HepG2 (cell line): ENCODE data around the gene ONECUT2. TPM values are rescaled to one million over a fixed set of nuclear protein-coding genes. Genes with fewer than 3 reads are reported as not detected.

Experiments
- ATAC-seq: fragments of 200-7000 bp; cut with Tn5 transposase; 3 replicates; pipeline ENCODE4 v1.9.1; 2020; ENCODE audit warnings: mild to moderate bottlenecking, moderate library complexity
- BruUV-seq: library from RNA; stranded (reverse); fragments of 400-500 nt; replicated peaks from 2 replicates; lab custom pipeline; 2021; lab: Mats Ljungman, UMichigan
- CTCF ChIA-PET: fragments of 300-600 bp; formaldehyde crosslinking; extraction: SDS; loops from one replicate; lab custom pipeline; 2021; ENCODE audit warnings: low total read pairs, inconsistent platforms, low intra/inter-chr PET ratio; lab: Yijun Ruan, JAX
- POLR2A ChIA-PET: fragments of 350-600 bp; sonication (Branson Sonifier 250); formaldehyde crosslinking; loops from one replicate; lab custom pipeline; 2020; ENCODE audit warnings: antibody characterized with exemption, inconsistent platforms; lab: Yijun Ruan, JAX
- DNase-seq: peaks from one replicate; pipeline ENCODE4 v3.0.0-alpha.2; 2015; ENCODE audit warnings: low spot score
- FAIRE-seq: peaks from 3 replicates; lab custom pipeline; 2011; peaks lifted over from hg19 to GRCh38; lab: Jason Lieb, UNC
- H2AFZ ChIP-seq: one replicate; pipeline ENCODE4 v1.6.1; 2011; ENCODE audit warnings: low read length, inconsistent platforms
- H3K27ac ChIP-seq: fragments of 300-600 bp; 3 replicates; pipeline ENCODE4 v1.8.0; 2011; ENCODE audit warnings: mixed run types, mild to moderate bottlenecking, mixed read lengths, low read length, inconsistent platforms; ENCODE audit not compliant: insufficient read depth; ENCODE audit errors: extremely low read length
- H3K27me3 ChIP-seq, 2 experiments: fragments of 200-600 bp in 1 of 2; 2 replicates in 1 of 2; 3 replicates in 1 of 2; pipeline versions ENCODE4 v1.6.0 to v1.8.0; 2011; ENCODE audit warnings: low read length in 2 of 2, mild to moderate bottlenecking in 2 of 2, moderate library complexity in 2 of 2, inconsistent platforms in 1 of 2; ENCODE audit not compliant: insufficient read depth in 2 of 2, control insufficient read depth in 1 of 2
- H3K36me3 ChIP-seq, 2 experiments: fragments of 200-600 bp in 1 of 2; replicated peaks in 1 of 2; 2 replicates in 1 of 2; 3 replicates in 1 of 2; pipeline versions ENCODE4 v1.5.1 to v1.8.0; 2011; ENCODE audit warnings: low read length in 2 of 2, inconsistent platforms in 1 of 2; ENCODE audit not compliant: insufficient read depth in 2 of 2, control insufficient read depth in 1 of 2
- H3K4me1 ChIP-seq: 2 replicates; pipeline ENCODE4 v1.5.1; 2012; ENCODE audit warnings: low read length, inconsistent platforms; ENCODE audit not compliant: insufficient read depth
- H3K4me2 ChIP-seq: 2 replicates; pipeline ENCODE4 v1.6.0; 2011; ENCODE audit warnings: low read depth, low read length, inconsistent platforms
- H3K4me3 ChIP-seq, 3 experiments: fragments of 200-600 bp in 1 of 3; sonication (generic), shearing (Covaris generic) in 1 of 3; replicated peaks in 1 of 3; 2 replicates each; pipeline ENCODE4 v1.5.1; 2011 to 2016; ENCODE audit warnings: low read length in 3 of 3, inconsistent platforms in 2 of 3, low read depth in 2 of 3, mild to moderate bottlenecking in 2 of 3, control low read depth in 1 of 3, mixed read lengths in 1 of 3; ENCODE audit not compliant: insufficient read depth in 1 of 3
- H3K79me2 ChIP-seq: one replicate; pipeline ENCODE4 v1.6.1; 2011; ENCODE audit warnings: low read length, inconsistent platforms; ENCODE audit not compliant: insufficient read depth
- H3K9ac ChIP-seq: 2 replicates; pipeline ENCODE4 v1.6.0; 2011; ENCODE audit warnings: mild to moderate bottlenecking, low read depth, low read length, inconsistent platforms; ENCODE audit not compliant: insufficient read depth
- H3K9me3 ChIP-seq: 2 replicates; pipeline ENCODE4 v1.5.1; 2012; ENCODE audit warnings: mild to moderate bottlenecking, low read length
- H4K20me1 ChIP-seq: 2 replicates; pipeline ENCODE4 v1.6.0; 2011; ENCODE audit warnings: inconsistent platforms, mild to moderate bottlenecking, low read length, moderate library complexity; ENCODE audit not compliant: insufficient read depth
- NFKBIZ ChIP-seq: IDR thresholded peaks from 2 replicates; pipeline ENCODE4 v1.6.1; 2018; ENCODE audit warnings: missing genetic modification reagents, missing compliant biosample characterization
- NFYB ChIP-seq: sonication (generic); formaldehyde crosslinking; IDR thresholded peaks from 2 replicates; pipeline ENCODE4 v1.4.0; 2020; ENCODE audit warnings: missing genetic modification reagents
- U2AF1 ChIP-seq: fragments of 200-400 bp; formaldehyde crosslinking; optimal IDR thresholded peaks from 2 replicates; pipeline ENCODE3; 2017; ENCODE audit warnings: mild to moderate bottlenecking, low read depth, low read length
- ZC3H13 ChIP-seq: sonication (generic); formaldehyde crosslinking; IDR thresholded peaks from 2 replicates; pipeline ENCODE4 v1.8.1; 2023; ENCODE audit warnings: mild to moderate bottlenecking, missing genetic modification reagents, moderate library complexity
- ZFP37 ChIP-seq: sonication (generic); formaldehyde crosslinking; IDR thresholded peaks from 2 replicates; pipeline ENCODE4 v1.4.0; 2020; ENCODE audit warnings: missing genetic modification reagents, borderline replicate concordance
- ZNF17 ChIP-seq: sonication (generic); formaldehyde crosslinking; IDR thresholded peaks from 2 replicates; pipeline ENCODE4 v1.5.0; 2020; ENCODE audit warnings: mild to moderate bottlenecking, missing genetic modification reagents
- ZNF547 ChIP-seq: sonication (generic); formaldehyde crosslinking; IDR thresholded peaks from 2 replicates; pipeline ENCODE4 v1.5.1; 2020; ENCODE audit warnings: mild to moderate bottlenecking, missing genetic modification reagents
- ZNF747 ChIP-seq: sonication (generic); formaldehyde crosslinking; IDR thresholded peaks from 2 replicates; pipeline ENCODE4 v1.8.1; 2023; ENCODE audit warnings: missing genetic modification reagents, mild to moderate bottlenecking, borderline replicate concordance
- ZNF75D ChIP-seq: sonication (generic); formaldehyde crosslinking; IDR thresholded peaks from 2 replicates; pipeline ENCODE4 v1.8.1; 2023; ENCODE audit warnings: missing genetic modification reagents, mild to moderate bottlenecking, borderline replicate concordance
- WGBS: methylation state at CpG from one replicate; pipeline ENCODE4 v1.1.6; 2017; ENCODE audit warnings: low lambda C conversion rate; 5-methylcytosine and 5-hydroxymethylcytosine counted together
- in situ Hi-C: cut with HindIII; loops from 2 replicates; pipeline ENCODE4 v1.10.0; 2017; ENCODE audit warnings: low pct_unique_long_range_greater_than_20kb; ENCODE audit not compliant: extremely low pct_ligation_motif_present
- intact Hi-C: fragments of 100-400 bp; cut with micrococcal nuclease; formaldehyde crosslinking; loops from one replicate; pipeline ENCODE4 v1.10.0; 2022; ENCODE audit not compliant: unreplicated experiment
- polyA plus RNA-seq, 8 experiments: library from polyadenylated mRNA; depleted of rRNA in 3 of 8; stranded (reverse) in 7 of 8; unstranded in 1 of 8; fragments of >200 nt; fragmentation: Illumina TruSeq in 4 of 8; extraction: Trizol in 4 of 8; gene quantifications; 2 replicates each; pipeline versions ENCODE4 v1.2.1 to v1.2.3, GENCODE V29; 2011 to 2016; ENCODE audit warnings: low read depth in 4 of 8, missing spikeins in 1 of 8, mixed read lengths in 1 of 8; ENCODE audit not compliant: insufficient read depth in 1 of 8
- total RNA-seq, 5 experiments: library from RNA; depleted of rRNA; stranded (reverse); fragments of >200 nt; fragmentation: Illumina TruSeq; extraction: Trizol; gene quantifications; 2 replicates each; pipeline ENCODE4 v1.2.3, GENCODE V29; 2016; ENCODE audit warnings: low read depth in 1 of 5
- TF ChIP-seq, protein P1 (sequence below): sonication (generic); formaldehyde crosslinking; IDR thresholded peaks from 2 replicates; pipeline ENCODE4 v1.8.1; 2022; ENCODE audit warnings: low read depth, mild to moderate bottlenecking, missing genetic modification reagents
- TF ChIP-seq, protein P2 (sequence below): sonication (generic); formaldehyde crosslinking; conservative IDR thresholded peaks from 2 replicates; pipeline ENCODE4 v1.8.0; 2022; ENCODE audit warnings: low read depth, missing genetic modification reagents
- TF ChIP-seq, protein P3 (sequence below): sonication (generic); formaldehyde crosslinking; IDR thresholded peaks from 2 replicates; pipeline ENCODE4 v1.5.0; 2020; ENCODE audit warnings: mild to moderate bottlenecking, missing genetic modification reagents
- TF ChIP-seq, protein P4 (sequence below): IDR thresholded peaks from 2 replicates; pipeline ENCODE4 v1.6.1; 2016; ENCODE audit warnings: low read depth, control low read depth
- TF ChIP-seq, protein P5 (sequence below): sonication (generic); formaldehyde crosslinking; IDR thresholded peaks from 2 replicates; pipeline ENCODE4 v1.4.0; 2020; ENCODE audit warnings: missing genetic modification reagents

Gene ONECUT2
- total and polyA plus RNA-seq, 2 of the 13 experiments (the other 11 are each of a cell fraction or from before 2014, with no cell fraction given) = 3.0 to 3.2 TPM

DNA sequence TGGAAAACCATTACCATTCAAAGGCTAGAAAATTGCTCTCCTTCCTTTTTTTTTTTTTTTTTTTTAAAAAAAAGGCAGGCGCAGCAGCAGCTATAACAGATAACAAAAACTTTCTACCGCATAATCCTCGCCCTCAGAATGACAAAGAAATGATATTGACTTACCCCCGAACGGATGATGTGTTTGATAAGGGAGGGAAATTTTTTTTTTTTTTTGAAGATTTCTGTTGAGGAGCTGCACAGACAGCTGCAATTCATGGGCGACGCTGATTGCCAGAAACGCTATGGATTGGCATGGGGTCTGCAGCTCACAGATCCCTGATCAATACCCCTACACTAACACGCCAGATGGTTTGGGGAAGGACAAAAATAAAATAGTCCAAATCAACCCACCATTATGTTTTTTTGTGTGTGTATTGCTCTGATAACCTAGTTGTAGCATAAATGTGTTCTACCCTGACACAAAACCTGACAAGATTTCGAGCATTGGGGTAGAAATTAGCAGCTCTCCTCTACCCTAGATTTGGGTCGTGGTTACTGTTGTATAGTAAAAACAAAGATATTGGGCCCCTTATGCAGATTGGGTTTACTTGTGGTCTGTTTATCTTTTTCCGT lies 3.6 kb upstream of the ONECUT2 start:
- no peak overlapping the region for H3K9ac ChIP-seq
- no peak overlapping the region for H3K4me3 ChIP-seq
- no peaks in the 10 kb centered on the region for H3K36me3 ChIP-seq
- 82% methylated on average over 12 of the region's 12 CpGs for WGBS
- DNase-seq (no peak), FAIRE-seq (no peak), ATAC-seq (no peak)
- peaks cover 25% of the 10 kb centered on the region for H3K4me1 ChIP-seq
- H3K9me3 ChIP-seq = no peaks in the 10 kb centered on the region
- ChIA-PET CTCF (no interaction called here), POLR2A (no interaction called here)
- BruUV-seq = no TSS peak
- peaks cover 4% of the 10 kb centered on the region for H3K79me2 ChIP-seq
- peaks cover 0 to 14% of the 10 kb centered on the region in 2 experiments; a peak in 2 of 5 replicates for H3K27me3 ChIP-seq
- no peaks in the 10 kb centered on the region for H4K20me1 ChIP-seq
- H2AFZ ChIP-seq = no peak overlapping the region
- in situ Hi-C loops (no loop called here), intact Hi-C loops (no loop called here)
- H3K27ac ChIP-seq = no peak overlapping the region
- no peak overlapping the region for H3K4me2 ChIP-seq
- TF ChIP-seq ZNF17 (CRISPR knock-in tag) (no peak), ZNF747 (CRISPR knock-in tag) (no peak), ZC3H13 (CRISPR knock-in tag) (no peak), NFYB (CRISPR knock-in tag) (no peak), ZNF75D (CRISPR knock-in tag) (no peak), ZNF547 (CRISPR knock-in tag) (no peak), U2AF1 (no peak), ZFP37 (no peak), NFKBIZ (CRISPR knock-in tag) (no peak)
- TF ChIP-seq, protein P1, sequence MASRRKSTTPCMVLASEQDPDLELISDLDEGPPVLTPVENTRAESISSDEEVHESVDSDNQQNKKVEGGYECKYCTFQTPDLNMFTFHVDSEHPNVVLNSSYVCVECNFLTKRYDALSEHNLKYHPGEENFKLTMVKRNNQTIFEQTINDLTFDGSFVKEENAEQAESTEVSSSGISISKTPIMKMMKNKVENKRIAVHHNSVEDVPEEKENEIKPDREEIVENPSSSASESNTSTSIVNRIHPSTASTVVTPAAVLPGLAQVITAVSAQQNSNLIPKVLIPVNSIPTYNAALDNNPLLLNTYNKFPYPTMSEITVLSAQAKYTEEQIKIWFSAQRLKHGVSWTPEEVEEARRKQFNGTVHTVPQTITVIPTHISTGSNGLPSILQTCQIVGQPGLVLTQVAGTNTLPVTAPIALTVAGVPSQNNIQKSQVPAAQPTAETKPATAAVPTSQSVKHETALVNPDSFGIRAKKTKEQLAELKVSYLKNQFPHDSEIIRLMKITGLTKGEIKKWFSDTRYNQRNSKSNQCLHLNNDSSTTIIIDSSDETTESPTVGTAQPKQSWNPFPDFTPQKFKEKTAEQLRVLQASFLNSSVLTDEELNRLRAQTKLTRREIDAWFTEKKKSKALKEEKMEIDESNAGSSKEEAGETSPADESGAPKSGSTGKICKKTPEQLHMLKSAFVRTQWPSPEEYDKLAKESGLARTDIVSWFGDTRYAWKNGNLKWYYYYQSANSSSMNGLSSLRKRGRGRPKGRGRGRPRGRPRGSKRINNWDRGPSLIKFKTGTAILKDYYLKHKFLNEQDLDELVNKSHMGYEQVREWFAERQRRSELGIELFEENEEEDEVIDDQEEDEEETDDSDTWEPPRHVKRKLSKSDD (CRISPR knock-in tag) = no peak
- TF ChIP-seq, protein P2, sequence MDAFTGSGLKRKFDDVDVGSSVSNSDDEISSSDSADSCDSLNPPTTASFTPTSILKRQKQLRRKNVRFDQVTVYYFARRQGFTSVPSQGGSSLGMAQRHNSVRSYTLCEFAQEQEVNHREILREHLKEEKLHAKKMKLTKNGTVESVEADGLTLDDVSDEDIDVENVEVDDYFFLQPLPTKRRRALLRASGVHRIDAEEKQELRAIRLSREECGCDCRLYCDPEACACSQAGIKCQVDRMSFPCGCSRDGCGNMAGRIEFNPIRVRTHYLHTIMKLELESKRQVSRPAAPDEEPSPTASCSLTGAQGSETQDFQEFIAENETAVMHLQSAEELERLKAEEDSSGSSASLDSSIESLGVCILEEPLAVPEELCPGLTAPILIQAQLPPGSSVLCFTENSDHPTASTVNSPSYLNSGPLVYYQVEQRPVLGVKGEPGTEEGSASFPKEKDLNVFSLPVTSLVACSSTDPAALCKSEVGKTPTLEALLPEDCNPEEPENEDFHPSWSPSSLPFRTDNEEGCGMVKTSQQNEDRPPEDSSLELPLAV (CRISPR knock-in tag) = no peak
- TF ChIP-seq, protein P3, sequence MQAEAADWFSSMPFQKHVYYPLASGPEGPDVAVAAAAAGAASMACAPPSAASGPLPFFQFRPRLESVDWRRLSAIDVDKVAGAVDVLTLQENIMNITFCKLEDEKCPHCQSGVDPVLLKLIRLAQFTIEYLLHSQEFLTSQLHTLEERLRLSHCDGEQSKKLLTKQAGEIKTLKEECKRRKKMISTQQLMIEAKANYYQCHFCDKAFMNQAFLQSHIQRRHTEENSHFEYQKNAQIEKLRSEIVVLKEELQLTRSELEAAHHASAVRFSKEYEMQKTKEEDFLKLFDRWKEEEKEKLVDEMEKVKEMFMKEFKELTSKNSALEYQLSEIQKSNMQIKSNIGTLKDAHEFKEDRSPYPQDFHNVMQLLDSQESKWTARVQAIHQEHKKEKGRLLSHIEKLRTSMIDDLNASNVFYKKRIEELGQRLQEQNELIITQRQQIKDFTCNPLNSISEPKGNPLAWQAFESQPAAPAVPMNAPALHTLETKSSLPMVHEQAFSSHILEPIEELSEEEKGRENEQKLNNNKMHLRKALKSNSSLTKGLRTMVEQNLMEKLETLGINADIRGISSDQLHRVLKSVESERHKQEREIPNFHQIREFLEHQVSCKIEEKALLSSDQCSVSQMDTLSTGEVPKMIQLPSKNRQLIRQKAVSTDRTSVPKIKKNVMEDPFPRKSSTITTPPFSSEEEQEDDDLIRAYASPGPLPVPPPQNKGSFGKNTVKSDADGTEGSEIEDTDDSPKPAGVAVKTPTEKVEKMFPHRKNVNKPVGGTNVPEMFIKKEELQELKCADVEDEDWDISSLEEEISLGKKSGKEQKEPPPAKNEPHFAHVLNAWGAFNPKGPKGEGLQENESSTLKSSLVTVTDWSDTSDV (CRISPR knock-in tag) = no peak
- TF ChIP-seq, protein P4, sequence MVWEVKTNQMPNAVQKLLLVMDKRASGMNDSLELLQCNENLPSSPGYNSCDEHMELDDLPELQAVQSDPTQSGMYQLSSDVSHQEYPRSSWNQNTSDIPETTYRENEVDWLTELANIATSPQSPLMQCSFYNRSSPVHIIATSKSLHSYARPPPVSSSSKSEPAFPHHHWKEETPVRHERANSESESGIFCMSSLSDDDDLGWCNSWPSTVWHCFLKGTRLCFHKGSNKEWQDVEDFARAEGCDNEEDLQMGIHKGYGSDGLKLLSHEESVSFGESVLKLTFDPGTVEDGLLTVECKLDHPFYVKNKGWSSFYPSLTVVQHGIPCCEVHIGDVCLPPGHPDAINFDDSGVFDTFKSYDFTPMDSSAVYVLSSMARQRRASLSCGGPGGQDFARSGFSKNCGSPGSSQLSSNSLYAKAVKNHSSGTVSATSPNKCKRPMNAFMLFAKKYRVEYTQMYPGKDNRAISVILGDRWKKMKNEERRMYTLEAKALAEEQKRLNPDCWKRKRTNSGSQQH = no peak
- TF ChIP-seq, protein P5, sequence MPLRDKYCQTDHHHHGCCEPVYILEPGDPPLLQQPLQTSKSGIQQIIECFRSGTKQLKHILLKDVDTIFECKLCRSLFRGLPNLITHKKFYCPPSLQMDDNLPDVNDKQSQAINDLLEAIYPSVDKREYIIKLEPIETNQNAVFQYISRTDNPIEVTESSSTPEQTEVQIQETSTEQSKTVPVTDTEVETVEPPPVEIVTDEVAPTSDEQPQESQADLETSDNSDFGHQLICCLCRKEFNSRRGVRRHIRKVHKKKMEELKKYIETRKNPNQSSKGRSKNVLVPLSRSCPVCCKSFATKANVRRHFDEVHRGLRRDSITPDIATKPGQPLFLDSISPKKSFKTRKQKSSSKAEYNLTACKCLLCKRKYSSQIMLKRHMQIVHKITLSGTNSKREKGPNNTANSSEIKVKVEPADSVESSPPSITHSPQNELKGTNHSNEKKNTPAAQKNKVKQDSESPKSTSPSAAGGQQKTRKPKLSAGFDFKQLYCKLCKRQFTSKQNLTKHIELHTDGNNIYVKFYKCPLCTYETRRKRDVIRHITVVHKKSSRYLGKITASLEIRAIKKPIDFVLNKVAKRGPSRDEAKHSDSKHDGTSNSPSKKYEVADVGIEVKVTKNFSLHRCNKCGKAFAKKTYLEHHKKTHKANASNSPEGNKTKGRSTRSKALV = no peak
